GM21619 (cell line): ENCODE results near the gene MGA.
A peak's percentile ranks its signal among the peaks of the same experiment; 100 is the strongest.
"Not testable (repeated sequence)": the region's sequence is repeated elsewhere in the genome, so short reads cannot be mapped to it uniquely, and the experiment has no call there.

Experiments used
- ATAC-seq: cut with Tn5 transposase; IDR thresholded peaks from one replicate; pipeline ENCODE4 v1.9.1; 2021; ENCODE audit not compliant: unreplicated experiment

MGA gene

GRCh38 chr15:41703120-41703519 lies 42.9 kb downstream of the MGA start:
- ATAC-seq: no peak

GRCh38 chr15:41713047-41713446 lies 52.8 kb downstream of the MGA start:
- no peak for ATAC-seq

- no peak for ATAC-seq
Measured at GRCh38 chr15:41714291-41714690, 54.1 kb downstream of the MGA start.

GRCh38 chr15:41716864-41717263 lies 56.7 kb downstream of the MGA start:
- ATAC-seq: no peak

- no peak for ATAC-seq
Measured at GRCh38 chr15:41727143-41727542, 66.9 kb downstream of the MGA start.

GRCh38 chr15:41728061-41728460 lies 67.9 kb downstream of the MGA start:
- not testable (repeated sequence) for ATAC-seq

- ATAC-seq: no peak
Measured at GRCh38 chr15:41730543-41730942, 70.3 kb downstream of the MGA start.

GRCh38 chr15:41732483-41732882 lies 72.3 kb downstream of the MGA start:
- ATAC-seq: no peak

- ATAC-seq: no peak
Measured at GRCh38 chr15:41734079-41734478, 73.9 kb downstream of the MGA start.

- ATAC-seq: no peak
Measured at GRCh38 chr15:41735046-41735445, 74.8 kb downstream of the MGA start.

- not testable (repeated sequence) for ATAC-seq
Measured at GRCh38 chr15:41735492-41735891, 75.3 kb downstream of the MGA start.

- ATAC-seq: no peak
Measured at GRCh38 chr15:41746802-41747201, 86.6 kb downstream of the MGA start.

GRCh38 chr15:41756198-41756597 lies 96.0 kb downstream of the MGA start:
- ATAC-seq: no peak

- ATAC-seq: no peak
Measured at GRCh38 chr15:41772720-41773331, 112.6 kb downstream of the MGA start.

- ATAC-seq: no peak
Measured at GRCh38 chr15:41773332-41773728, 113.1 kb downstream of the MGA start.

- no peak for ATAC-seq
Measured at GRCh38 chr15:41773729-41774061, 113.5 kb downstream of the MGA start.

- peak; percentile 72 for ATAC-seq
Measured at GRCh38 chr15:41774062-41774881, 114.1 kb downstream of the MGA start, which contains the start of gene MAPKBP1. Gene MAPKBP1 (plus strand): TSS chr15:41774484. CDS start chr15:41775276, 792 bp downstream.

GRCh38 chr15:41774882-41775417 lies 114.7 kb downstream of the MGA start:
- ATAC-seq: no peak

- ATAC-seq: no peak
Measured at GRCh38 chr15:41775651-41776050, 115.4 kb downstream of the MGA start.

- no peak for ATAC-seq
Measured at GRCh38 chr15:41777421-41777973, 117.3 kb downstream of the MGA start.

GRCh38 chr15:41778521-41778920 lies 118.3 kb downstream of the MGA start:
- no peak for ATAC-seq

GRCh38 chr15:41779662-41780157 lies 119.5 kb downstream of the MGA start:
- no peak for ATAC-seq
